OCI-LY7 (cell line): ENCODE measurements around the gene SEMA3G. TPM values are rescaled to one million over a fixed set of nuclear protein-coding genes. Genes with fewer than 3 reads are reported as not detected.

ENCODE experiments used
- BruUV-seq: library from RNA; stranded (reverse); fragments of 400-500 nt; replicated peaks from 2 replicates; lab custom pipeline; 2021; lab: Mats Ljungman, UMichigan
- CTCF ChIA-PET: fragments of 300-600 bp; sonication (Branson Sonifier 250); formaldehyde crosslinking; loops from one replicate; lab custom pipeline; 2022; ENCODE audit warnings: antibody characterized with exemption; ENCODE audit not compliant: unreplicated experiment; lab: Charles Lee
- POLR2A ChIA-PET: fragments of 300-600 bp; sonication (Branson Sonifier 250); formaldehyde crosslinking; loops from one replicate; lab custom pipeline; 2022; ENCODE audit warnings: antibody characterized with exemption; lab: Charles Lee
- DNase-seq: peaks from one replicate; pipeline ENCODE4 v3.0.0-alpha.2; 2015; ENCODE audit warnings: low spot score
- H2AFZ ChIP-seq: fragments of 200-600 bp; sonication (generic), shearing (Covaris generic); 2 replicates; pipeline ENCODE4 v1.6.1; 2014; ENCODE audit warnings: mild to moderate bottlenecking, antibody characterized with exemption, low read length, moderate library complexity
- H3K27ac ChIP-seq: fragments of 200-600 bp; sonication (generic); 2 replicates; pipeline ENCODE4 v1.5.1; 2014; ENCODE audit warnings: mixed run types, low read depth, mild to moderate bottlenecking, moderate library complexity, low read length, inconsistent platforms; ENCODE audit not compliant: poor library complexity, severe bottlenecking
- H3K36me3 ChIP-seq: fragments of 200-600 bp; sonication (generic); 2 replicates; pipeline ENCODE4 v1.6.1; 2014; ENCODE audit warnings: mild to moderate bottlenecking, antibody characterized with exemption, low read length, moderate library complexity, mixed read lengths; ENCODE audit not compliant: insufficient read depth
- H3K4me1 ChIP-seq: fragments of 200-600 bp; sonication (generic); 2 replicates; pipeline ENCODE4 v1.5.1; 2014; ENCODE audit warnings: mild to moderate bottlenecking, low read length; ENCODE audit not compliant: insufficient read depth, poor library complexity, severe bottlenecking
- H3K4me2 ChIP-seq: fragments of 200-600 bp; sonication (generic); 2 replicates; pipeline ENCODE4 v1.6.1; 2014; ENCODE audit warnings: mild to moderate bottlenecking, low read length
- H3K4me3 ChIP-seq: fragments of 200-600 bp; sonication (generic); 2 replicates; pipeline ENCODE4 v1.5.1; 2014; ENCODE audit warnings: mild to moderate bottlenecking, low read depth, low read length; ENCODE audit not compliant: poor library complexity, severe bottlenecking
- H3K79me2 ChIP-seq: fragments of 200-600 bp; sonication (generic); 2 replicates; pipeline ENCODE4 v1.6.1; 2016; ENCODE audit warnings: low read depth, mild to moderate bottlenecking, low read length, moderate library complexity, mixed read lengths; ENCODE audit not compliant: insufficient read depth
- H3K9me2 ChIP-seq: fragments of 200-600 bp; sonication (generic); 2 replicates; pipeline ENCODE4 v1.6.1; 2016; ENCODE audit warnings: mild to moderate bottlenecking, low read length, mixed read lengths; ENCODE audit not compliant: insufficient read depth
- H3K9me3 ChIP-seq: fragments of 200-600 bp; sonication (generic); 2 replicates; pipeline ENCODE4 v1.6.1; 2014; ENCODE audit warnings: mild to moderate bottlenecking, mixed run types, low read length, mixed read lengths
- H4K20me1 ChIP-seq: fragments of 200-600 bp; sonication (generic); 2 replicates; pipeline ENCODE4 v1.6.1; 2014; ENCODE audit warnings: mild to moderate bottlenecking, antibody characterized with exemption, low read length, moderate library complexity, mixed read lengths; ENCODE audit not compliant: insufficient read depth
- EZH2phosphoT487 ChIP-seq: fragments of 200-600 bp; sonication (generic); IDR thresholded peaks from 2 replicates; pipeline ENCODE4 v1.6.1; 2018; ENCODE audit warnings: low read depth, borderline replicate concordance, mild to moderate bottlenecking, mixed run types, antibody characterized with exemption, low read length, moderate library complexity, mixed read lengths
- intact Hi-C: fragments of 100-400 bp; cut with micrococcal nuclease; formaldehyde crosslinking; loops from one replicate; pipeline ENCODE4 v1.10.0; 2022; ENCODE audit not compliant: unreplicated experiment
- total RNA-seq, 2 experiments: library from RNA; depleted of rRNA in 1 of 2; stranded (reverse); fragments of >200 nt in 1 of 2; shearing (Covaris generic) in 1 of 2; gene quantifications; 2 replicates each; pipeline ENCODE4 v1.2.3, GENCODE V29; 2014 to 2022
- TF ChIP-seq, protein P1 (sequence below): fragments of 200-600 bp; sonication (generic); conservative IDR thresholded peaks from 2 replicates; pipeline ENCODE4 v1.5.1; 2014; ENCODE audit warnings: mild to moderate bottlenecking, antibody characterized with exemption, low read length, moderate library complexity, mixed read lengths

Gene SEMA3G
- total RNA-seq, 2 experiments from 2014 or later, result not detected

- intact Hi-C loops, result no loop called here
- Histone ChIP-seq H2AFZ (no peak overlapping the region), H3K4me2 (no peak overlapping the region), H3K9me2 (no peaks in the 10 kb centered on the region), H4K20me1 (no peaks in the 10 kb centered on the region), H3K36me3 (no peaks in the 10 kb centered on the region), H3K4me3 (no peak overlapping the region), H3K79me2 (no peaks in the 10 kb centered on the region), H3K27ac (no peak overlapping the region), H3K4me1 (no peaks in the 10 kb centered on the region), H3K9me3 (no peaks in the 10 kb centered on the region)
- DNase-seq, result peak; percentile 41
- CTCF ChIA-PET, result no interaction called here
- BruUV-seq, result no TSS peak
- POLR2A ChIA-PET, result no interaction called here
- no peak for TF ChIP-seq EZH2phosphoT487
- TF ChIP-seq, protein P1, sequence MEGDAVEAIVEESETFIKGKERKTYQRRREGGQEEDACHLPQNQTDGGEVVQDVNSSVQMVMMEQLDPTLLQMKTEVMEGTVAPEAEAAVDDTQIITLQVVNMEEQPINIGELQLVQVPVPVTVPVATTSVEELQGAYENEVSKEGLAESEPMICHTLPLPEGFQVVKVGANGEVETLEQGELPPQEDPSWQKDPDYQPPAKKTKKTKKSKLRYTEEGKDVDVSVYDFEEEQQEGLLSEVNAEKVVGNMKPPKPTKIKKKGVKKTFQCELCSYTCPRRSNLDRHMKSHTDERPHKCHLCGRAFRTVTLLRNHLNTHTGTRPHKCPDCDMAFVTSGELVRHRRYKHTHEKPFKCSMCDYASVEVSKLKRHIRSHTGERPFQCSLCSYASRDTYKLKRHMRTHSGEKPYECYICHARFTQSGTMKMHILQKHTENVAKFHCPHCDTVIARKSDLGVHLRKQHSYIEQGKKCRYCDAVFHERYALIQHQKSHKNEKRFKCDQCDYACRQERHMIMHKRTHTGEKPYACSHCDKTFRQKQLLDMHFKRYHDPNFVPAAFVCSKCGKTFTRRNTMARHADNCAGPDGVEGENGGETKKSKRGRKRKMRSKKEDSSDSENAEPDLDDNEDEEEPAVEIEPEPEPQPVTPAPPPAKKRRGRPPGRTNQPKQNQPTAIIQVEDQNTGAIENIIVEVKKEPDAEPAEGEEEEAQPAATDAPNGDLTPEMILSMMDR, result peak; percentile 53
Measured at GRCh38 chr3:52388933-52389332, 56.0 kb downstream of the SEMA3G start.

DNA sequence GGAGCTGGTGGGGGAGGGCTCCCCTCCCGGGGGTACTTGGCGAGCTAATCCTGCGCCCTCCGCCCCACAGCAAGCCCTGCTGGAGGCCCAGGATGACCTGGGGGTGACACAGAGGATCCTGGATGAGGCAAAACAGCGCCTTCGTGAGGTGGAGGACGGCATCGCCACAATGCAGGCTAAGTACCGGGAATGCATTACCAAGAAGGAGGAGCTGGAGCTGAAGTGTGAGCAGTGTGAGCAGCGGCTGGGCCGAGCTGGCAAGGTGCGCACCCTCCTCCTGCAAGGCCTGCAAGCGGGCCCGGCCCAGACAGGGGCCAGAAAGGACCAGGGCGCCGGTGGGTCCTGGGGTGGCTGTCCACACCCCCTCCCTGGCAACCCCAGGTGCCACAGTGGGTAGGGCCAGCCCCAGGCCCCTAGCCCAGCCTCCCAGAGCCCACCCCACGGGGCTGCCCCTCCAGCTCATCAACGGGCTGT is 56.5 kb downstream of the SEMA3G start:
- H4K20me1 ChIP-seq, result no peaks in the 10 kb centered on the region
- H2AFZ ChIP-seq, result no peak overlapping the region
- H3K79me2 ChIP-seq, result no peaks in the 10 kb centered on the region
- no peak overlapping the region for H3K4me3 ChIP-seq
- intact Hi-C loops, result no loop called here
- no peaks in the 10 kb centered on the region for H3K9me3 ChIP-seq
- ChIA-PET POLR2A (no interaction called here), CTCF (interaction anchor here (0.6 kb wide), 2 partner anchors 331 to 584 kb away, joined by 3 read pairs; no protein-coding TSS in a partner anchor)
- no TSS peak for BruUV-seq
- no peak for DNase-seq
- TF ChIP-seq, protein P1, result no peak
- TF ChIP-seq EZH2phosphoT487, result no peak
- no peaks in the 10 kb centered on the region for H3K9me2 ChIP-seq
- no peak overlapping the region for H3K4me2 ChIP-seq
- H3K36me3 ChIP-seq, result no peaks in the 10 kb centered on the region
- no peak overlapping the region for H3K27ac ChIP-seq
- H3K4me1 ChIP-seq, result no peaks in the 10 kb centered on the region

DNA sequence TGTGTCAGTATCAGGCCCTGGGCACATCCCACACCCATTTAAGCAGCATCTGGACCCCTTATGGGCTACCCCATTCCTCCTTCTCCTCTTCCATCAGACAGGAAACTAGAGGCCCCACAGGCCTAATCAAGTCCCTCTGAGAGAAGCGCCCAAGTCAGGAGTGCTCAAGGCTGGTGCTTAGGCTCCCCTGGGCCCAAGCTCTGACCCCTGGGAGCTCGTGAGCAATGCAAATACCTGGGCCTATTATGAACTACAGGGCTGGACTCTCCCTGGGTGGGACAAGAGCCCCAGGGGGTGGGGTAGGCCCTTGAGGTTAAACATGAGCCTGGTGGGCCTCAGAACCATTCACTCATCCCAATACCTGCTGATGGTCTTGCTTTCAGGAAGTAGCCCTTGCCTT is 57.4 kb downstream of the SEMA3G start:
- no peak overlapping the region for H3K4me2 ChIP-seq
- ChIA-PET CTCF (interaction anchor here (0.6 kb wide), 1 partner anchor 585 kb away, joined by 3 read pairs; no protein-coding TSS in a partner anchor), POLR2A (interaction anchor here (0.6 kb wide), 1 partner anchor 30 kb away, joined by 4 read pairs; no protein-coding TSS in a partner anchor)
- no peaks in the 10 kb centered on the region for H3K9me2 ChIP-seq
- TF ChIP-seq, protein P1, result no peak
- TF ChIP-seq EZH2phosphoT487, result no peak
- H3K4me1 ChIP-seq, result no peaks in the 10 kb centered on the region
- no peak overlapping the region for H3K4me3 ChIP-seq
- no peak for DNase-seq
- no peaks in the 10 kb centered on the region for H3K9me3 ChIP-seq
- no peak overlapping the region for H2AFZ ChIP-seq
- intact Hi-C loops, result no loop called here
- no peaks in the 10 kb centered on the region for H4K20me1 ChIP-seq
- no peak overlapping the region for H3K27ac ChIP-seq
- H3K36me3 ChIP-seq, result no peaks in the 10 kb centered on the region
- BruUV-seq, result no TSS peak
- no peaks in the 10 kb centered on the region for H3K79me2 ChIP-seq
